Left lung (tissue), 10 donors: ENCODE measurements around the gene PYGO1. TPM values are rescaled to one million over a fixed set of nuclear protein-coding genes. Genes with fewer than 3 reads are reported as not detected.

Experiments used
- ATAC-seq: fragments of 200-7000 bp; cut with Tn5 transposase; one replicate; pipeline ENCODE4 v1.9.1; 2020; ENCODE audit warnings: moderate library complexity
- DNase-seq, 4 donors: peaks; one replicate each; pipeline ENCODE4 v3.0.0-alpha.2; 2013 to 2020
- H3K27ac ChIP-seq, 2 donors: fragments of 200-600 bp; sonication (generic) in 1 of 2; one replicate each; pipeline versions ENCODE4 v1.5.0 to v1.8.0; 2020 to 2021
- H3K27me3 ChIP-seq, 2 donors: fragments of 200-600 bp; sonication (generic) in 1 of 2; one replicate each; pipeline versions ENCODE4 v1.5.0 to v1.8.0; 2020 to 2021
- H3K36me3 ChIP-seq, 2 donors: fragments of 200-600 bp; sonication (generic) in 1 of 2; one replicate each; pipeline versions ENCODE4 v1.5.0 to v1.8.0; 2020 to 2021
- H3K4me1 ChIP-seq, 2 donors: fragments of 200-600 bp; one replicate each; pipeline ENCODE4 v1.8.0; 2021
- H3K4me3 ChIP-seq, 2 donors: fragments of 200-600 bp; sonication (generic) in 1 of 2; one replicate each; pipeline versions ENCODE4 v1.5.0 to v1.8.0; 2020 to 2021; ENCODE audit warnings: mild to moderate bottlenecking in 1 of 2
- H3K9me3 ChIP-seq, 2 donors: fragments of 200-600 bp; sonication (generic) in 1 of 2; one replicate each; pipeline versions ENCODE4 v1.5.0 to v1.8.0; 2020 to 2021
- intact Hi-C, 2 donors: fragments of 100-400 bp; cut with DNase I; formaldehyde crosslinking; loops; one replicate each; pipeline versions ENCODE4 v1.11.2 to v1.14.2; 2022
- polyA plus RNA-seq, 6 donors: library from polyadenylated mRNA; unstranded; fragments of 120-200 nt; gene quantifications; one replicate each; pipeline ENCODE4 v1.2.1, GENCODE V29; 2013; ENCODE audit not compliant: insufficient read length in 6 of 6
- total RNA-seq, 2 donors: library from RNA; stranded (reverse); fragmentation: NEBNext Ultra II Directional; extraction: Animal tissue kit (Norgen Biotek cat#: 25700); gene quantifications; one replicate each; pipeline ENCODE4 v1.2.1, GENCODE V29; 2021
- TF ChIP-seq, protein P1 (sequence below), 2 donors: fragments of 200-600 bp; sonication (generic) in 1 of 2; IDR thresholded peaks; one replicate each; pipeline versions ENCODE4 v1.5.0 to v1.8.0; 2021; ENCODE audit warnings: antibody characterized with exemption in 2 of 2
- donor health status: DM: no; HTN: yes; CAD: no.
- donor health status: DM: no; HTN: no; CAD: no.

Gene PYGO1
- total and polyA plus RNA-seq, 8 donors, result 10.4 to 22.3 (median 18.7) TPM

DNA sequence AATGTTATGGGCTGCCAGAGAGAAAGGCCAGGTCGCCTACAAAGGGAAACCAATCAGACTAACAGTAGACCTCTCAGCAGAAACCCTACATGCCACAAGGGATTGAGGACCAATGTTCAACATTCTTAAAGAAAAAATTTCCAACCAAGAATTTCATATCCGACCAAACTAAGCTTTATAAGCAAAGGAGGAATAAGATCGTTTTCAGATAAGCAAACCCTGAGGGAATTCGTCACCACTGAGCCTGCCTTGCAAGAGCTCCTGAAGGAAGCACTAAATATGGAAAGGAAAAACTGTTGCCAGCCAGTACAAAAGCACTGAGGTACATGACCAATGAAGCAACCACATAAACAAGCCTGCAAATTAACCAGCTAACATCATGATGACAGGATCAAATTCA is 33.1 kb downstream of the PYGO1 start:
- ATAC-seq (no peak), DNase-seq (no peak)
- H3K4me3 ChIP-seq, result no peak overlapping the region
- H3K9me3 ChIP-seq, result peaks cover 0 to 19% of the 10 kb centered on the region in 2 donors
- no peaks in the 10 kb centered on the region for H3K36me3 ChIP-seq
- intact Hi-C loops, result no loop called here
- no peaks in the 10 kb centered on the region for H3K27me3 ChIP-seq
- no peak overlapping the region for H3K27ac ChIP-seq
- TF ChIP-seq, protein P1, sequence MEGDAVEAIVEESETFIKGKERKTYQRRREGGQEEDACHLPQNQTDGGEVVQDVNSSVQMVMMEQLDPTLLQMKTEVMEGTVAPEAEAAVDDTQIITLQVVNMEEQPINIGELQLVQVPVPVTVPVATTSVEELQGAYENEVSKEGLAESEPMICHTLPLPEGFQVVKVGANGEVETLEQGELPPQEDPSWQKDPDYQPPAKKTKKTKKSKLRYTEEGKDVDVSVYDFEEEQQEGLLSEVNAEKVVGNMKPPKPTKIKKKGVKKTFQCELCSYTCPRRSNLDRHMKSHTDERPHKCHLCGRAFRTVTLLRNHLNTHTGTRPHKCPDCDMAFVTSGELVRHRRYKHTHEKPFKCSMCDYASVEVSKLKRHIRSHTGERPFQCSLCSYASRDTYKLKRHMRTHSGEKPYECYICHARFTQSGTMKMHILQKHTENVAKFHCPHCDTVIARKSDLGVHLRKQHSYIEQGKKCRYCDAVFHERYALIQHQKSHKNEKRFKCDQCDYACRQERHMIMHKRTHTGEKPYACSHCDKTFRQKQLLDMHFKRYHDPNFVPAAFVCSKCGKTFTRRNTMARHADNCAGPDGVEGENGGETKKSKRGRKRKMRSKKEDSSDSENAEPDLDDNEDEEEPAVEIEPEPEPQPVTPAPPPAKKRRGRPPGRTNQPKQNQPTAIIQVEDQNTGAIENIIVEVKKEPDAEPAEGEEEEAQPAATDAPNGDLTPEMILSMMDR (IDR thresholded peaks at IDR 0.05), result no peak
- no peaks in the 10 kb centered on the region for H3K4me1 ChIP-seq

DNA sequence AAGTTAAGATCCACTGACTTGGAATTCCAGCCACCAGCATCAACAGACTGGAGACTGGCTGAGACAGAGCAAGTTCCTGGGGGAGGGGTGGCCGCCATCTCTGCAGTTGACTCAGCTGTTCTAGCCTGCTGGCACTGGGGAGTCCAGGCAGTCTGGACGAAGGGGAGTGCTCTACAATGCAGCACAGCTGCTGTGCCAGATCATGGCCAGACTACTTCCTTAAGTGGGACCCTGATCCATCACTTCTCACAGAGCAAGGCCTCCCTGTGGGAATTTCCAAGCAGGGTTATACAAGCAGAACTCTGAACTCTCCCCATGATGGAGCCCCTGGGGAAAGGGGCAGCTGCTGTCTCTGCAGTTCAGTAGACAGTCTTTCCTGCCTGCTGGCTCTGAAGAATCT is 35.2 kb downstream of the PYGO1 start:
- Histone ChIP-seq H3K4me1 (no peaks in the 10 kb centered on the region), H3K9me3 (peaks cover 0 to 19% of the 10 kb centered on the region in 2 donors), H3K27ac (no peak overlapping the region), H3K36me3 (no peaks in the 10 kb centered on the region), H3K27me3 (no peaks in the 10 kb centered on the region), H3K4me3 (no peak overlapping the region)
- ATAC-seq, result peak; percentile 80
- intact Hi-C loops, result no loop called here
- DNase-seq, result peak in 2 of 4 donors; percentile 26 to 59
- TF ChIP-seq, protein P1 (IDR thresholded peaks at IDR 0.05), result no peak

DNA sequence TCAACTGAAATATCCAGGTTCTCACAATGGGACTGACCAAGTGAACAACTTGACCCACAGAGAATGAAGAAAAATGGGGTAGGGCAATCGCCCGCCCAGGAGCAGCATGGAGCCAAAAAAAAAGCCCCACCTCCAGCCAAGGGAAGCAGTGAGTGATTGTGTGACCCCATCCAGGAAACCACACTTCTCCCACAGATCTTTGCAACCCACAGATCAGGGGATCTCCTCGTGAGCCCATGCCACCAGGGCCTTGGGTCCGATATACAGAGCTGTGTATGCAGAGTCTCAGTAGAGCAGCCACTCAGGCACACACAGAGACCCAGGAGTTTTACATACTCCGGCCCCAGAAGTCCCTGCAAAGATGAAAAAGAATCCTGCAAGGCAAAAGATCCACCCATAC is 35.7 kb downstream of the PYGO1 start:
- TF ChIP-seq, protein P1 (IDR thresholded peaks at IDR 0.05), result no peak
- ATAC-seq, result no peak
- no peak overlapping the region for H3K27ac ChIP-seq

DNA sequence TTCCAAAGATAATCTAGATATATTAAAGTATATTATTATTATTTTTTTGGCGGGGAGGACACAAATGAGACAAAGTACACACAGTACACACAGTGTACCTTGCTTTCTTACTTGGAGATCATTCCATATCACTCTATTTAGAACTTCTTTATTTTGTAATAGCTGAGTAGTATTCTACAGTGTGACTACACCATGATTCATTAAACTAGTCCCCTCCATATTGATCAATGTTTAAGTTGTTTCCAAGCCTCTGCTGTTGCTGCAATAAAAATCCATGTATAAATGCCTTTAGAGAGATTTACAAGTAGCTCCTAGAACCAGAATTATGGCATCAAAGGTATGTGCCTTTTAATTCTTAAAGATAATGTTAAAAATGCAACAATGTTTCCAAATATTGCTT is 38.8 kb downstream of the PYGO1 start:
- Histone ChIP-seq H3K4me1 (no peaks in the 10 kb centered on the region), H3K9me3 (peaks cover 0 to 2% of the 10 kb centered on the region in 2 donors), H3K27me3 (no peaks in the 10 kb centered on the region), H3K27ac (no peak overlapping the region), H3K4me3 (no peak overlapping the region), H3K36me3 (no peaks in the 10 kb centered on the region)
- no peak for DNase-seq
- intact Hi-C loops, result no loop called here
- TF ChIP-seq, protein P1 (IDR thresholded peaks at IDR 0.05), result no peak
- no peak for ATAC-seq

More for the DNA sequence above, 35.7 kb downstream of the PYGO1 start:
- no peaks in the 10 kb centered on the region for H3K4me1 ChIP-seq
- no peaks in the 10 kb centered on the region for H3K27me3 ChIP-seq
- no peaks in the 10 kb centered on the region for H3K36me3 ChIP-seq
- peaks cover 0 to 19% of the 10 kb centered on the region in 2 donors for H3K9me3 ChIP-seq
- intact Hi-C loops, result no loop called here
- no peak overlapping the region for H3K4me3 ChIP-seq
- DNase-seq, result no peak

DNA sequence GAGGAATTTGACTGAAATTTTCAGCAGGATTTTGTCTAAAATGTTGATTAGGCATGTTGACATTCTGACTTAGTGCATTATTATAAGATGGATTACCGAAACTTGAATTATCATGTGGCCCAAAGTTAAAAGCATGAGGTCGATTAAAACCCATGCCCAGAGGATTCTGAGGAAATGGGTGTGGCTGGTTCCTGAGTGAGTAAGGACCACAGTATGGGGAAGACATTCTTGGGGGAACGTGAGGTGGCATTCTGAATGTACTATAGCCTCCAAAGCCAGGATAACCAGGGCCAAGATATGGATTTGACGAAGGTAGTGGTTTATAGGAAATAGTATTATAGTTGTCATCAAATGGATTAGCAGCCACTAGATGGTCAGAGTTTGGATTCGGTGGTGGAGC is 41.4 kb downstream of the PYGO1 start:
- peaks cover 0 to under 1% of the 10 kb centered on the region in 2 donors for H3K27me3 ChIP-seq
- H3K36me3 ChIP-seq, result no peaks in the 10 kb centered on the region
- ATAC-seq (no peak), DNase-seq (no peak)
- H3K4me1 ChIP-seq, result no peaks in the 10 kb centered on the region
- H3K4me3 ChIP-seq, result no peak overlapping the region
- intact Hi-C loops, result no loop called here
- H3K27ac ChIP-seq, result no peak overlapping the region
- TF ChIP-seq, protein P1 (IDR thresholded peaks at IDR 0.05), result no peak
- no peaks in the 10 kb centered on the region for H3K9me3 ChIP-seq
